Lung (tissue), 12 donors: ENCODE measurements around the gene GATB. TPM values are rescaled to one million over a fixed set of nuclear protein-coding genes. Genes with fewer than 3 reads are reported as not detected.

Experiments used
- ATAC-seq: fragments of 200-7000 bp; cut with Tn5 transposase; one replicate; pipeline ENCODE4 v1.9.1; 2020; ENCODE audit warnings: moderate number of reproducible peaks; ENCODE audit not compliant: insufficient read depth, low FRiP score
- DNase-seq, 3 donors: peaks; one replicate each; pipeline ENCODE4 v3.0.0-alpha.2; 2013 to 2017
- H3K27ac ChIP-seq, 2 donors: one replicate each; pipeline ENCODE4 v1.5.1; 2013; ENCODE audit warnings: mild to moderate bottlenecking in 2 of 2, moderate library complexity in 2 of 2, control low read depth in 1 of 2, inconsistent platforms in 1 of 2, low read depth in 1 of 2, low read length in 1 of 2
- H3K27me3 ChIP-seq, 3 donors: one replicate each; pipeline ENCODE4 v1.5.1; 2013; ENCODE audit warnings: low read length in 2 of 3; ENCODE audit not compliant: control insufficient read depth in 3 of 3, insufficient read depth in 3 of 3
- H3K36me3 ChIP-seq, 4 donors: one replicate each; pipeline ENCODE4 v1.5.1; 2013; ENCODE audit warnings: low read length in 4 of 4, mild to moderate bottlenecking in 1 of 4, moderate library complexity in 1 of 4; ENCODE audit not compliant: control insufficient read depth in 4 of 4, insufficient read depth in 4 of 4
- H3K4me1 ChIP-seq, 5 donors: one replicate each; pipeline ENCODE4 v1.5.1; 2013; ENCODE audit warnings: low read length in 5 of 5, mild to moderate bottlenecking in 2 of 5, moderate library complexity in 1 of 5; ENCODE audit not compliant: control insufficient read depth in 5 of 5, insufficient read depth in 5 of 5
- H3K4me3 ChIP-seq: one replicate; pipeline ENCODE4 v1.5.1; 2013; ENCODE audit warnings: mild to moderate bottlenecking, control low read depth, moderate library complexity
- H3K9ac ChIP-seq, 2 donors: one replicate each; pipeline ENCODE4 v1.5.1; 2013; ENCODE audit warnings: low read length in 2 of 2, control low read depth in 1 of 2; ENCODE audit not compliant: insufficient read depth in 1 of 2
- H3K9me3 ChIP-seq, 4 donors: one replicate each; pipeline ENCODE4 v1.5.1; 2013; ENCODE audit warnings: low read length in 3 of 4, mild to moderate bottlenecking in 1 of 4, moderate library complexity in 1 of 4; ENCODE audit not compliant: control insufficient read depth in 4 of 4, insufficient read depth in 3 of 4
- WGBS, 2 donors: extraction: QIAGEN DNeasy Blood & Tissue Kit; methylation state at CpG; one replicate each; pipeline ENCODE4 v1.1.7; 2013; 5-methylcytosine and 5-hydroxymethylcytosine counted together
- polyA plus RNA-seq, 2 donors: library from polyadenylated mRNA; stranded (reverse); fragments of 200-250 nt; gene quantifications; one replicate each; pipeline ENCODE4 v1.2.1, GENCODE V29; 2013
- total RNA-seq, 2 donors: library from RNA; depleted of rRNA in 1 of 2; stranded (reverse); fragments of >200 nt in 1 of 2; gene quantifications; one replicate each; pipeline ENCODE4 v1.2.1, GENCODE V29; 2014 to 2021
- TF ChIP-seq, protein P1 (sequence below): IDR thresholded peaks from 2 replicates; pipeline ENCODE4 v1.5.1; 2012; ENCODE audit warnings: mild to moderate bottlenecking; ENCODE audit errors: control extremely low read depth, extremely low read depth
- donor health status: control.
- donor health status: control.
- donor health status: Bipolar disorder and iron deficiency.
- donor health status: healthy.
- donor health status: DM: yes; HTN: yes; CAD: no.

GATB gene
- total and polyA plus RNA-seq, 4 donors, result 11.0 to 18.4 (median 15.6) TPM

DNA sequence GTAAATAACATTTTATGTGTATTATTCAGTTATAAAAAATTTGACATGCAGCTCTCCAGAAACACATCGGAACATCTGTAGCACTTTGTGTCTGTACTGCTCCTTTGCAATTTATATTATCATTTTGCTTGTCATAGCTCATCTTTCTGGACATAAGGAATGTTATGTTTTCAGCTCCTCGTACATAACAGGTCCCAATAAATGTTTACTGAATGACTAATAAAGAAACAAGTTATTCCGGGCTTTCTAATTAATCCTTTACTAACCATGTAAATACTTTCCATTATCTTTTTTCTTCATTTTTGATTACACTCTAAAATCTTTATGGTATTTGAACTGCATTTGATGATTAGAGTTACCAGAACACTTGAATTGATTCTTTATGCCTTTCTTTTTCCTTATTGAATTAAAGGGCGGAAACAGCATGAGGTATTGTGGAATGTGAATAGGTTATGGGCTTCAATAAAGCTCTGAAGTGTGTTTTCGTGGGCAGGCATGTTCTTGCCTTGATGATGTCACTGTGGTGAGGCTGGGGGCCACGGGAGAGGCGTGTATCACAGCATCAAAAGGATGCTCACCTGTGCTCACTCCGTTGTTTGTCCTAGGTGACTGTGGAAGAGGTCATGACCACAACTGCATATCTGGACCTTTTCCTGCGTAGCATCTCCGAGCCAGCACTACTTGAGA lies 131.6 kb downstream of the GATB start:
- 82 to 83% methylated on average over 10 of the region's 10 CpGs for WGBS, 2 donors
- no peak for DNase-seq

DNA sequence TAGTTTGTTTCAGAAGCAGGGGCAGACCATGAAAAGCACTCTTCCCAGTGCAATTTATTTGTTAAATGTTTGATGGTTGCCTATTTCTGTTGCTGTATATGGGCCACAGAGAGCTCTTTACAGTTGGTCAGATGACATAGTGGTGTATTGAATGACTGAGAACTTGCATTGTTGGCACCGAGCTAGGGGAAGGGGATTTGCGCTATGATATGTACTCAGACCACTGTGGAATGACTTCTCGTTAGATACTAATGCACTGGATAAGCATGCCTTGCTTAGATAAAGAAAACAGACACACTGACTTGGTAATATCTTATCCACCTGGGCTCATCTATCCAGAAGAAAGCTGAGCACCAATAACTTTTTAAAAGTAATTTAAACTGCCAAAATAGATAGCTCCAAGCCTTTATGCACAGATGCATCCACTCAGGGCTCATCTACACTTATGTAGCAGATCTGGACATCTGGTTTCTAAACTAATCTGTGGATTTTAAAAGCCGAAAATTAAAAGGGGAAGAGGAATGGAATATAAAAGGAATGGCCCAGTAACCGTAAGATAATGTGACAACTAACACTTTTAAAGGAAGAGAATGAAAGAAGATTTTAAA lies 132.7 kb downstream of the GATB start:
- H3K27me3 ChIP-seq, result peaks cover 0 to 5% (median 0%) of the 10 kb centered on the region in 3 donors
- H3K9me3 ChIP-seq, result no peaks in the 10 kb centered on the region
- no peak overlapping the region for H3K27ac ChIP-seq
- H3K36me3 ChIP-seq, result no peaks in the 10 kb centered on the region
- no peaks in the 10 kb centered on the region for H3K4me1 ChIP-seq
- H3K4me3 ChIP-seq, result no peak overlapping the region
- DNase-seq, result no peak
- ATAC-seq, result no peak
- H3K9ac ChIP-seq, result no peak overlapping the region
- TF ChIP-seq, protein P1, sequence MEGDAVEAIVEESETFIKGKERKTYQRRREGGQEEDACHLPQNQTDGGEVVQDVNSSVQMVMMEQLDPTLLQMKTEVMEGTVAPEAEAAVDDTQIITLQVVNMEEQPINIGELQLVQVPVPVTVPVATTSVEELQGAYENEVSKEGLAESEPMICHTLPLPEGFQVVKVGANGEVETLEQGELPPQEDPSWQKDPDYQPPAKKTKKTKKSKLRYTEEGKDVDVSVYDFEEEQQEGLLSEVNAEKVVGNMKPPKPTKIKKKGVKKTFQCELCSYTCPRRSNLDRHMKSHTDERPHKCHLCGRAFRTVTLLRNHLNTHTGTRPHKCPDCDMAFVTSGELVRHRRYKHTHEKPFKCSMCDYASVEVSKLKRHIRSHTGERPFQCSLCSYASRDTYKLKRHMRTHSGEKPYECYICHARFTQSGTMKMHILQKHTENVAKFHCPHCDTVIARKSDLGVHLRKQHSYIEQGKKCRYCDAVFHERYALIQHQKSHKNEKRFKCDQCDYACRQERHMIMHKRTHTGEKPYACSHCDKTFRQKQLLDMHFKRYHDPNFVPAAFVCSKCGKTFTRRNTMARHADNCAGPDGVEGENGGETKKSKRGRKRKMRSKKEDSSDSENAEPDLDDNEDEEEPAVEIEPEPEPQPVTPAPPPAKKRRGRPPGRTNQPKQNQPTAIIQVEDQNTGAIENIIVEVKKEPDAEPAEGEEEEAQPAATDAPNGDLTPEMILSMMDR, result no peak
- 85% methylated on average over 5 of the region's 5 CpGs for WGBS, 2 donors

More for the DNA sequence above, 131.6 kb downstream of the GATB start:
- H3K4me3 ChIP-seq, result no peak overlapping the region
- peaks cover 0 to 2% (median 0%) of the 10 kb centered on the region in 3 donors for H3K27me3 ChIP-seq
- H3K36me3 ChIP-seq, result no peaks in the 10 kb centered on the region
- H3K9me3 ChIP-seq, result no peaks in the 10 kb centered on the region
- no peak overlapping the region for H3K27ac ChIP-seq
- no peak overlapping the region for H3K9ac ChIP-seq
- no peaks in the 10 kb centered on the region for H3K4me1 ChIP-seq
- TF ChIP-seq, protein P1, result no peak
- ATAC-seq, result no peak

DNA sequence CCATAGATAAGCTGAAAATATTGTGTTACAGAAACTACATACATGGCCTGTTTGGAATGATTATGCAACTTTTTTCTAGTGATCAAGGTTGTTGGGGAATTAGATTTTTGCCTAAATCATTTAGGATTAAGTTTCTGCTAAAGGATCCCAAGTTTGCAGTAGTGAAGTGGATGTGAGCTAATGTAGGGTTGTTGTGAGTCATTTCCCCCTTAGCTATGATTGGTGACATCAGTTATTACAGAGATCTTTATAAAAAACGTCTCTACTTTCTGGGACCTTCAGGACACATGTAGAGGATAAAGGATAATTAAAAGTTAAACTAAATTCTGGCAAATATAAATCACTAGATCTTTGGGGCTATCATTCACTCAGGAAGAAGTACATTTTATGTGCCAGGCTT lies 133.3 kb downstream of the GATB start:
- Histone ChIP-seq H3K27me3 (peaks cover 0 to 7% (median 0%) of the 10 kb centered on the region in 3 donors), H3K4me3 (no peak overlapping the region), H3K27ac (no peak overlapping the region), H3K9ac (no peak overlapping the region), H3K4me1 (peaks cover 0 to 3% (median 0%) of the 10 kb centered on the region in 5 donors), H3K36me3 (no peaks in the 10 kb centered on the region), H3K9me3 (no peaks in the 10 kb centered on the region)
- ATAC-seq (no peak), DNase-seq (no peak)
- WGBS, 2 donors, result 45 to 62% methylated on average over 1 of the region's 1 CpG
- TF ChIP-seq, protein P1, result no peak
